Activated T-cell treated with anti-CD3 and anti-CD28 coated beads, Interleukin-2, amount 50 U/mL, for 72 hours (primary cell): ENCODE results near the gene CDH10. TPM values are rescaled to one million over a fixed set of nuclear protein-coding genes. Genes with fewer than 3 reads are reported as not detected.

Experiments used
- ATAC-seq, 2 donors: fragments of 150-1000 bp; cut with Tn5 transposase; replicated peaks in 1 of 2; 2 replicates each; pipeline ENCODE4 v1.10.0; 2021; ENCODE audit warnings: moderate library complexity in 2 of 2, mild to moderate bottlenecking in 1 of 2
- DNase-seq, 2 donors: peaks; one replicate each; pipeline ENCODE4 v3.0.0; 2021 to 2022; ENCODE audit warnings: mixed read lengths in 1 of 2
- H3K27ac Mint-ChIP-seq: one replicate; pipeline ENCODE4 v1.8.0; 2022; ENCODE audit warnings: mild to moderate bottlenecking, moderate library complexity, mixed read lengths
- H3K27me3 Mint-ChIP-seq: one replicate; pipeline ENCODE4 v1.8.0; 2022; ENCODE audit warnings: low read depth, mixed read lengths
- H3K36me3 Mint-ChIP-seq, 2 donors: one replicate each; pipeline ENCODE4 v1.8.0; 2022; ENCODE audit warnings: mixed read lengths in 2 of 2, mild to moderate bottlenecking in 1 of 2; ENCODE audit not compliant: insufficient read depth in 2 of 2
- H3K4me1 Mint-ChIP-seq: one replicate; pipeline ENCODE4 v1.8.0; 2022; ENCODE audit warnings: low read depth, mixed read lengths
- H3K4me3 Mint-ChIP-seq, 2 donors: one replicate each; pipeline ENCODE4 v1.8.0; 2022; ENCODE audit warnings: mild to moderate bottlenecking in 2 of 2, mixed read lengths in 2 of 2, moderate library complexity in 2 of 2
- H3K9me3 Mint-ChIP-seq, 2 donors: one replicate each; pipeline ENCODE4 v1.8.0; 2022; ENCODE audit warnings: mixed read lengths in 2 of 2
- total RNA-seq, 2 donors: library from RNA; stranded (reverse); gene quantifications; one replicate each; pipeline ENCODE4 v1.2.3, GENCODE V29; 2022

Gene CDH10
- total RNA-seq, 2 donors from 2014 or later = not detected

- H3K27ac Mint-ChIP-seq = no peak overlapping the region
- H3K4me3 Mint-ChIP-seq = no peak overlapping the region
- H3K9me3 Mint-ChIP-seq = peaks cover 0 to 2% of the 10 kb centered on the region in 2 donors
- no peaks in the 10 kb centered on the region for H3K27me3 Mint-ChIP-seq
- no peaks in the 10 kb centered on the region for H3K4me1 Mint-ChIP-seq
- DNase-seq (no peak), ATAC-seq (no peak)
- no peaks in the 10 kb centered on the region for H3K36me3 Mint-ChIP-seq
These were observed 13.9 kb downstream of the CDH10 start for GRCh38 chr5:24630918-24631317.

GRCh38 chr5:24629798-24630197, 15.0 kb downstream of the CDH10 start:
- Mint-ChIP-seq H3K9me3 (peaks cover 0 to 2% of the 10 kb centered on the region in 2 donors), H3K36me3 (no peaks in the 10 kb centered on the region), H3K27ac (no peak overlapping the region), H3K4me3 (no peak overlapping the region), H3K27me3 (no peaks in the 10 kb centered on the region), H3K4me1 (no peaks in the 10 kb centered on the region)
- DNase-seq (no peak), ATAC-seq (no peak)

GRCh38 chr5:24624872-24625271, 19.9 kb downstream of the CDH10 start:
- peaks cover 2 to 5% of the 10 kb centered on the region in 2 donors for H3K9me3 Mint-ChIP-seq
- DNase-seq = no peak
- H3K36me3 Mint-ChIP-seq = no peaks in the 10 kb centered on the region
- no peak for ATAC-seq
- H3K4me1 Mint-ChIP-seq = no peaks in the 10 kb centered on the region
- H3K4me3 Mint-ChIP-seq = no peak overlapping the region
- H3K27ac Mint-ChIP-seq = no peak overlapping the region
- no peaks in the 10 kb centered on the region for H3K27me3 Mint-ChIP-seq

- Mint-ChIP-seq H3K36me3 (no peaks in the 10 kb centered on the region), H3K4me1 (no peaks in the 10 kb centered on the region), H3K4me3 (no peak overlapping the region), H3K27me3 (no peaks in the 10 kb centered on the region), H3K9me3 (peaks cover 2 to 4% of the 10 kb centered on the region in 2 donors), H3K27ac (no peak overlapping the region)
- DNase-seq = no peak
- no peak for ATAC-seq
These were observed 21.2 kb downstream of the CDH10 start for GRCh38 chr5:24623624-24624023.

GRCh38 chr5:24623031-24623430, 21.7 kb downstream of the CDH10 start:
- no peaks in the 10 kb centered on the region for H3K27me3 Mint-ChIP-seq
- ATAC-seq = no peak
- no peak overlapping the region for H3K27ac Mint-ChIP-seq
- H3K36me3 Mint-ChIP-seq = no peaks in the 10 kb centered on the region
- H3K9me3 Mint-ChIP-seq = peaks cover 2 to 4% of the 10 kb centered on the region in 2 donors
- DNase-seq = no peak
- no peak overlapping the region for H3K4me3 Mint-ChIP-seq
- no peaks in the 10 kb centered on the region for H3K4me1 Mint-ChIP-seq

- ATAC-seq (no peak), DNase-seq (no peak)
- H3K4me3 Mint-ChIP-seq = no peak overlapping the region
- no peaks in the 10 kb centered on the region for H3K27me3 Mint-ChIP-seq
- H3K36me3 Mint-ChIP-seq = no peaks in the 10 kb centered on the region
- H3K4me1 Mint-ChIP-seq = no peaks in the 10 kb centered on the region
- H3K27ac Mint-ChIP-seq = no peak overlapping the region
- peaks cover 3 to 4% of the 10 kb centered on the region in 2 donors for H3K9me3 Mint-ChIP-seq
These were observed 23.0 kb downstream of the CDH10 start for GRCh38 chr5:24621792-24622191.

- no peak overlapping the region for H3K4me3 Mint-ChIP-seq
- no peak for ATAC-seq
- H3K27me3 Mint-ChIP-seq = no peaks in the 10 kb centered on the region
- H3K4me1 Mint-ChIP-seq = no peaks in the 10 kb centered on the region
- DNase-seq = no peak
- H3K27ac Mint-ChIP-seq = no peak overlapping the region
- no peaks in the 10 kb centered on the region for H3K36me3 Mint-ChIP-seq
- peaks cover 2 to 4% of the 10 kb centered on the region in 2 donors for H3K9me3 Mint-ChIP-seq
These were observed 28.2 kb downstream of the CDH10 start for GRCh38 chr5:24616566-24616965.

- peaks cover 2 to 5% of the 10 kb centered on the region in 2 donors for H3K9me3 Mint-ChIP-seq
- no peak for DNase-seq
- no peak overlapping the region for H3K27ac Mint-ChIP-seq
- H3K4me1 Mint-ChIP-seq = no peaks in the 10 kb centered on the region
- H3K4me3 Mint-ChIP-seq = no peak overlapping the region
- no peak for ATAC-seq
- H3K27me3 Mint-ChIP-seq = no peaks in the 10 kb centered on the region
- H3K36me3 Mint-ChIP-seq = no peaks in the 10 kb centered on the region
These were observed 29.6 kb downstream of the CDH10 start for GRCh38 chr5:24615159-24615558.

GRCh38 chr5:24609706-24610105, 35.1 kb downstream of the CDH10 start:
- ATAC-seq (no peak), DNase-seq (no peak)
- peaks cover 8 to 14% of the 10 kb centered on the region in 2 donors for H3K9me3 Mint-ChIP-seq
- H3K4me3 Mint-ChIP-seq = no peak overlapping the region
- no peaks in the 10 kb centered on the region for H3K27me3 Mint-ChIP-seq
- peaks cover 0 to 1% of the 10 kb centered on the region in 2 donors for H3K36me3 Mint-ChIP-seq
- H3K4me1 Mint-ChIP-seq = no peaks in the 10 kb centered on the region
- no peak overlapping the region for H3K27ac Mint-ChIP-seq

GRCh38 chr5:24606971-24607370, 37.8 kb downstream of the CDH10 start:
- no peak for ATAC-seq
- no peak for DNase-seq
- Mint-ChIP-seq H3K4me3 (no peak overlapping the region), H3K27ac (no peak overlapping the region), H3K4me1 (no peaks in the 10 kb centered on the region), H3K9me3 (peaks cover 8 to 14% of the 10 kb centered on the region in 2 donors), H3K36me3 (peaks cover 0 to 1% of the 10 kb centered on the region in 2 donors), H3K27me3 (no peaks in the 10 kb centered on the region)

- Mint-ChIP-seq H3K27ac (no peak overlapping the region), H3K4me1 (no peaks in the 10 kb centered on the region), H3K4me3 (no peak overlapping the region), H3K27me3 (no peaks in the 10 kb centered on the region), H3K36me3 (no peaks in the 10 kb centered on the region), H3K9me3 (peaks cover 2 to 7% of the 10 kb centered on the region in 2 donors)
- DNase-seq = no peak
- ATAC-seq = no peak
These were observed 42.6 kb downstream of the CDH10 start for GRCh38 chr5:24602188-24602587.

GRCh38 chr5:24598956-24599355, 45.8 kb downstream of the CDH10 start:
- Mint-ChIP-seq H3K4me1 (no peaks in the 10 kb centered on the region), H3K27me3 (no peaks in the 10 kb centered on the region), H3K36me3 (no peaks in the 10 kb centered on the region), H3K9me3 (peaks cover 0 to 7% of the 10 kb centered on the region in 2 donors), H3K27ac (no peak overlapping the region), H3K4me3 (no peak overlapping the region)
- ATAC-seq (no peak), DNase-seq (no peak)

- H3K4me3 Mint-ChIP-seq = no peak overlapping the region
- ATAC-seq (no peak), DNase-seq (no peak)
- H3K9me3 Mint-ChIP-seq = peaks cover 0 to 5% of the 10 kb centered on the region in 2 donors
- H3K27ac Mint-ChIP-seq = no peak overlapping the region
- no peaks in the 10 kb centered on the region for H3K36me3 Mint-ChIP-seq
- no peaks in the 10 kb centered on the region for H3K27me3 Mint-ChIP-seq
- H3K4me1 Mint-ChIP-seq = no peaks in the 10 kb centered on the region
These were observed 49.4 kb downstream of the CDH10 start for GRCh38 chr5:24595329-24595728.

- no peak overlapping the region for H3K27ac Mint-ChIP-seq
- ATAC-seq (no peak), DNase-seq (no peak)
- H3K4me1 Mint-ChIP-seq = no peaks in the 10 kb centered on the region
- H3K9me3 Mint-ChIP-seq = peaks cover 0 to 5% of the 10 kb centered on the region in 2 donors
- H3K36me3 Mint-ChIP-seq = no peaks in the 10 kb centered on the region
- H3K4me3 Mint-ChIP-seq = no peak overlapping the region
- no peaks in the 10 kb centered on the region for H3K27me3 Mint-ChIP-seq
These were observed 53.4 kb downstream of the CDH10 start for GRCh38 chr5:24591426-24591825.
